GM12878 (cell line): ENCODE measurements around the gene DDX10. TPM values are rescaled to one million over a fixed set of nuclear protein-coding genes. Genes with fewer than 3 reads are reported as not detected.

Experiments
- BHLHE40 ChIP-seq, 2 experiments: fragments of 450-650 bp in 1 of 2; IDR thresholded peaks; 2 replicates each; pipeline ENCODE4 v1.6.1; 2011 to 2017; ENCODE audit warnings: low read depth in 2 of 2, borderline replicate concordance in 1 of 2, improper control_type of control experiment in 1 of 2, low read length in 1 of 2, mild to moderate bottlenecking in 1 of 2
- CEBPZ ChIP-seq: fragments of 150-350 bp; IDR thresholded peaks from 2 replicates; pipeline ENCODE4 v1.6.1; 2016; ENCODE audit warnings: low read depth, low read length
- CREM ChIP-seq: IDR thresholded peaks from 2 replicates; pipeline ENCODE4 v1.6.1; 2014; ENCODE audit warnings: antibody characterized with exemption, low read depth
- CUX1 ChIP-seq: IDR thresholded peaks from 2 replicates; pipeline ENCODE4 v1.6.1; 2012; ENCODE audit warnings: improper control_type of control experiment, low read depth, low read length; ENCODE audit not compliant: insufficient replicate concordance
- FOS ChIP-seq: IDR thresholded peaks from 3 replicates; pipeline ENCODE4 v1.6.1; 2011; ENCODE audit warnings: borderline replicate concordance; ENCODE audit not compliant: insufficient read length; ENCODE audit errors: extremely low read depth
- JUND ChIP-seq: IDR thresholded peaks from 2 replicates; pipeline ENCODE4 v1.6.1; 2012; ENCODE audit warnings: low read depth, mild to moderate bottlenecking, low read length, improper control_type of control experiment, moderate library complexity
- MAX ChIP-seq: IDR thresholded peaks from 2 replicates; pipeline ENCODE4 v1.6.1; 2012; ENCODE audit warnings: low read depth, low read length, improper control_type of control experiment
- MEF2A ChIP-seq: IDR thresholded peaks from 2 replicates; pipeline ENCODE4 v1.6.1; 2011; ENCODE audit warnings: low read depth, mild to moderate bottlenecking, low read length, moderate library complexity; ENCODE audit not compliant: insufficient read depth
- MYB ChIP-seq: fragments of 150-350 bp; IDR thresholded peaks from 2 replicates; pipeline ENCODE4 v1.6.1; 2014; ENCODE audit warnings: mild to moderate bottlenecking, low read depth, low read length, borderline replicate concordance
- NFXL1 ChIP-seq: fragments of 450-650 bp; IDR thresholded peaks from 2 replicates; pipeline ENCODE4 v1.6.1; 2017; ENCODE audit warnings: antibody characterized with exemption, mild to moderate bottlenecking, borderline replicate concordance
- USF1 ChIP-seq: IDR thresholded peaks from 2 replicates; pipeline ENCODE4 v1.6.1; 2011; ENCODE audit warnings: borderline replicate concordance, low read depth, mild to moderate bottlenecking, moderate library complexity, mixed read lengths, low read length; ENCODE audit not compliant: insufficient read depth; ENCODE audit errors: extremely low read length
- WRNIP1 ChIP-seq: IDR thresholded peaks from 2 replicates; pipeline ENCODE4 v1.6.1; 2011; ENCODE audit warnings: low read depth, low read length, improper control_type of control experiment, borderline replicate concordance
- YBX1 ChIP-seq: fragments of 450-650 bp; IDR thresholded peaks from 2 replicates; pipeline ENCODE4 v1.6.1; 2016; ENCODE audit warnings: antibody characterized with exemption
- ZBTB11 ChIP-seq: fragments of 450-650 bp; formaldehyde crosslinking; IDR thresholded peaks from 2 replicates; pipeline ENCODE4 v1.5.0; 2022; ENCODE audit warnings: mild to moderate bottlenecking, missing genetic modification characterization
- polyA plus RNA-seq, 11 experiments: library from polyadenylated mRNA; depleted of rRNA in 4 of 11; unstranded in 6 of 11; stranded (reverse) in 5 of 11; fragments of >200 nt; fragmentation: Nextera tagmentation in 4 of 11; fragmentation: Illumina TruSeq in 1 of 11; extraction: Ambion mirVana in 4 of 11; extraction: Trizol in 1 of 11; gene quantifications; 1 replicate in 1 of 11; 2 replicates in 10 of 11; pipeline versions ENCODE4 v1.2.1 to v1.2.3, GENCODE V29; 2011 to 2016; ENCODE audit warnings: inconsistent platforms in 2 of 11, missing spikeins in 2 of 11, low read depth in 1 of 11
- total RNA-seq, 4 experiments: library from RNA; depleted of rRNA in 3 of 4; stranded (reverse); fragments of >200 nt in 3 of 4; fragmentation: Illumina TruSeq in 1 of 4; extraction: Trizol in 1 of 4; gene quantifications; 2 replicates each; pipeline versions ENCODE4 v1.2.1 to v1.2.3, GENCODE V29; 2013 to 2021

The DDX10 gene
- total and polyA plus RNA-seq, 10 of the 15 experiments (the other 5 are each of a cell fraction or from before 2014, with no cell fraction given) = 20.9 to 51.5 (median 31.9) TPM

- TF ChIP-seq ZBTB11 (CRISPR knock-in tag) = no peak
- no peak for TF ChIP-seq JUND
- no peak for TF ChIP-seq FOS
- no peak for TF ChIP-seq WRNIP1
- TF ChIP-seq CREM = no peak
- TF ChIP-seq MYB = no peak
- TF ChIP-seq YBX1 = no peak
- TF ChIP-seq NFXL1 = no peak
- no peak for TF ChIP-seq CUX1
- TF ChIP-seq MEF2A = no peak
- TF ChIP-seq BHLHE40 (IDR thresholded peaks at IDR 0.05; ENCODE audit: borderline replicate concordance in 1 of 2, low read depth in 2 of 2, low read length in 1 of 2) = no peak
- no peak for TF ChIP-seq USF1
- TF ChIP-seq MAX = no peak
- no peak for TF ChIP-seq CEBPZ
Measured at GRCh38 chr11:108882211-108882831, 217.5 kb downstream of the DDX10 start (continued).
